ENCODE data around the gene SAV1.

GRCh38 chr14:50677527-50678063, 9.5 kb upstream of the SAV1 start:
- no peak for TF ChIP-seq CTCF (IDR thresholded peaks at IDR 0.05)
- TF ChIP-seq POLR2A (IDR thresholded peaks at IDR 0.05): no peak

Measured in stomach (tissue), 4 donors.